GM19238 (cell line): ENCODE data around the gene KIF3C.
"Not testable (repeated sequence)": the region's sequence is repeated elsewhere in the genome, so short reads cannot be mapped to it uniquely, and the experiment has no call there.

Experiments
- DNase-seq: peaks from one replicate; pipeline ENCODE4 v3.0.0; 2011; ENCODE audit warnings: low spot score; ENCODE audit not compliant: insufficient read length

Gene KIF3C

DNA sequence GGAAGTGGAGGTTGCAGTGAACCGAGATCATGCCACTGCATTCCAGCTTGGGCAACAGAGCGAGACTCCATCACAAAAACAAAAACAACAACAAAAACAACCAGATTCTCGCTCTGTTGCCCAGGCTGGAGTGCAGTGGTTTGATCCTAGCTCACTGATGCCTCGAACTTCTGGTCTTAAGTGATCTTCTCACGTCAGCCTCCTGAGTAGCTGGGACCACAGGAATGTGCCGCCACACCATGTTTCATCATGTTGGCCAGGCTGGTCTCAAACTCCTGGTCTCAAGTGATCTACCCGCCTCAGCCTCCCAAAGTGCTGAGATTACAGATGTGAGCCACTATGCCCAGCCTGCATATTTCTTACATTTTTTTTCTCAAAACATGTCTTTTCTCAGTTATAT lies 64.9 kb downstream of the KIF3C start:
- DNase-seq = not testable (repeated sequence)

DNA sequence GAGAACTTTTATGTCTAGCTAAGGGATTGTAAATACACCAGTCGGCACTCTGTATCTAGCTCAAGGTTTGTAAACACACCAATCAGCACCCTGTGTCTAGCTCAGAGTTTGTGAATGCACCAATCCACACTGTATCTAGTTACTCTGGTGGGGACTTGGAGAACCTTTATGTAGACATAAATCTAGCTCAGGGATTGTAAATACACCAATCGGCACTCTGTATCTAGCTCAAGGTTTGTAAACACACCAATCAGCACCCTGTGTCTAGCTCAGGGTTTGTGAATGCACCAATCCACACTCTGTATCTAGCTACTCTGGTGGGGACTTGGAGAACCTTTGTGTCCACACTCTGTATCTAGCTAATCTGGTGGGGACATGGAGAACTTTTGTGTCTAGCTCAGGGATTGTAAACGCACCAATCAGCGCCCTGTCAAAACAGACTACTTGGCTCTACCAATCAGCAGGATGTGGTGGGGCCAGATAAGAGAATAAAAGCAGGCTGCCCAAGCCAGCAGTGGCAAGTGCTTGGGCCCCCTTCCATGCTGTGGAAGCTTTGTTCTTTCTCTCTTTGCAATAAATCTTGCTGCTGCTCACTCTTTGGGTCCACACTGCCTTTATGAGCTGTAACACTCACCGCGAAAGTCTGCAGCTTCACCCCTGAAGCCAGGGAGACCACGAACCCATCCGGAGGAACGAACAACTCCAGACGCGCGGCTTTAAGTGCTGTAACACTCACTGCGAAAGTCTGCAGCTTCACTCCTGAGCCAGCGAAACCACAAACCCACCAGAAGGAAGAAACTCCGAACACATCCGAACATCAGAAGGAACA lies 66.1 kb downstream of the KIF3C start:
- not testable (repeated sequence) for DNase-seq

DNA sequence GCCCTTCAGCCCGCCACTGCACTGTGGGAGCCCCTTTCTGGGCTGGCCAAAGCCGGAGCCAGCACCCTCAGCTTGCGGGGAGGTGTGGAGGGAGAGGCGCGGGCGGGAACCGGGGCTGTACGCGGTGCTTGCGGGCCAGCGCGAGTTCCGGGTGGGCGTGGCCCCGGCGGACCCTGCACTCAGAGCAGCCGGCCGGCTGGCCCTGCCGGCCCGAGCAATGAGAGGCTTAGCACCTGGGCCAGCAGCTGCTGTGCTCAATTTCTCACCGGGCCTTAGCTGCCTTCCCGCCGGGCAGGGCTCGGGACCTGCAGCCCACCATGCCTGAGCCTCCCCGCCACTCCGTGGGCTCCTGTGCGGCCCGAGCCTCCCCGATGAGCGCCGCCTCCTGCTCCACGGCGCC lies 66.9 kb downstream of the KIF3C start:
- DNase-seq = not testable (repeated sequence)

DNA sequence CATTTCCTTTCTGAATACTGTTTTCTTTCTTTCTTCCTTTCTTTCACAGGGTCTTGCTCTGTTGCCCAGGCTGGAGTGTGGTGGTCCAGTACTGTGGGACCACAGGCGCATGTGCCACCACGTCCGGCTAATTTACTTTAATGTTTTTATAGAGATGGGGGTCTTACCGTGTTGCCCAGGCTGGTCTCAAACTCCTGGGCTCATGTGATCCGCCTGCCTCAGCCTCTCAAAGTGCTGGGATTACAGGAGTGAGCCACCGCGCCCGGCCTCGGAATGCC lies 68.7 kb downstream of the KIF3C start:
- not testable (repeated sequence) for DNase-seq

DNA sequence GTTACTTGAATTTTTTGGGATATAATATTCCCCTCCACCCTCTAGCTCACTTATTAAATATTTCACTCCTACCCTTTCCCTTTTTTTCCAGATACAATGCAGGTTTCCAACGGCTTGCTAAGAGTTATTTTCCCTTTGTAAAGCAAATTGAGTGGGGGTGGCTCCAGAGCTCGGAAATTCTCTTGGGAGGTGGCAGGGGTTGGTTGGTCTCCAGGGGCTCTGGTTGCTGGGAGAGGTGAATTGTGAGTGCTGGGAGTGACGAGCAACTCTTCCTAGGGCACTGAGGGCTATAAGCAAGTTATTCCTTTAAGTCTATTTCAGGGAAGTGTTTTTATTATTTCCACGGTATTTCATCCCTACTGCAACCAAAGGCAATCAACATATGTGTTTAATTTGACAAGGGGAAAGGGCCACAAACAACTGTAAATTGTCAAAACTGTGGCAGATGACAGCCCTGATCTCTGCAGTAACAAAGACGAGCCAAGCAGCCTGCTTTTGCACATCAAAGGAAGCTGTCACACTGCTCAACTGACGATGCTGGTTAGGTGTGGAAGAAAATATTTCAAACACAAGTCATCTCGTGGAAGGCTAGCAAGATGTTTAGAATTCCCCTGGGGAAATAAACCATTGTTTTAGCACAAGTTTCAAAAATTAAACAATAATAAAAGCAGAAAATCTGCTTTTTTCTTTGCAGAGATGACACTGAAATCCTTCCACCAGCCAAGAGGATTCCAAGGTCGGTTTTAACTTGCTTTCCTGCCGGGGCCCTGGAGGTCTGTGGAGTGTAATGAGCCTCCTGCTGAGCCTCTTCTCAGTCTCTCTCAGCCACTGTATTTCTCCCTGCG lies 69.2 kb downstream of the KIF3C start:
- DNase-seq = no peak

DNA sequence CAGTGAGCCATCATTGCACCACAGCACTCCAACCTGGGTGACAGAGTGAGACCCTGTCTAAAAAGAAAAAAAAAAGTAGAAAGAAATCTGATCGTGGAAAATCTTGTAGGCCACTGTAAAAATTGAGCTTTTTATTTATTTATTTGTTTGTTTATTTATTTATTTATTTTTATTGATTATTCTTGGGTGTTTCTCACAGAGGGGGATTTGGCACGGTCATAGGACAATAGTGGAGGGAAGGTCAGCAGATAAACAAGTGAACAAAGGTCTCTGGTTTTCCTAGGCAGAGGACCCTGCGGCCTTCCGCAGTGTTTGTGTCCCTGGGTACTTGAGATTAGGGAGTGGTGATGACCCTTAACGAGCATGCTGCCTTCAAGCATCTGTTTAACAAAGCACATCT lies 72.7 kb downstream of the KIF3C start:
- DNase-seq = not testable (repeated sequence)

DNA sequence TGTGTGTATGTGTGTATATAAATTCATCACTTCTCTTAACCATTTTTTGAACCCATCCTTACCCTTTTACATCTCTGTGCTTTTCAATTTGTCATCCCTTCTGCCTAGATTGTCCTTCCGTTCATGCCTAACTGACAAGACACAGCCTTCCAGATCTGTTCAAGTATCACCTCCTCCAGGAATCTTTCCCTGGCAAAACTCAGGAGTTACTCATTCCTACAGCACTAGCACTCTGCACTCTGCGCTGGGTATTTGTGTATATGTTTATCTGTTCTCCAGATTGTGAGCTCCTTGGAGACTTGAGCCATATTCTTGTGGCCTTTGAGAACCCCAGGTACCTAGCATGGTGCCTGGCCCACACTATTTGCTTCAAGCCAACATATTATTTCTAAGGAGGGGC lies 77.2 kb downstream of the KIF3C start:
- no peak for DNase-seq

DNA sequence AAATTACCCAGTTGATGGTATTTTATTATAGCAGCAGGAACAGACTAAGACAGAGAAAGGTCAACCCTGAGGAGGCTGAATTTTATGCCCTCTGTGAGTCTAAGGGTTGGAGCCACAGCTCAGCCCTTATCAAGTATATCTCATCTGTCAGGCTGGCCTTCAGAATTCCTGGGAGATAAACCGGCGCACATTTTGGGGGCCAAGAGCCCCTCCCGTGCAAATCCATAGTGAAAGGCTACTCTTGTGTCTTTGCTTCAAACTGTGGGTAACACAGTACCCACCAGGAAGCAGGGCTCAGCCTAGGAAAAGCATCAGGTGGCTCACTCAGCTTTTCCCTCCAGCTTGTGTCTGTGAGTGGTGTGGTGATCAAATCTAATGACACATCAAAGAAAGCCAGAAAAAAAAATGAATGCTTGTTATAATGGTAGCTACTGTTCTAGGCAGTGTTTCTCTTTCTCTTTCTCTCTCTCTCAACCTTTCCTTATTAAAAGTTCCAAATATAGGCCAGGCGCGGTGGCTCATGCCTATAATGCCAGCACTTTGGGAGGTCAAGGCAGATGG lies 79.0 kb downstream of the KIF3C start:
- no peak for DNase-seq

DNA sequence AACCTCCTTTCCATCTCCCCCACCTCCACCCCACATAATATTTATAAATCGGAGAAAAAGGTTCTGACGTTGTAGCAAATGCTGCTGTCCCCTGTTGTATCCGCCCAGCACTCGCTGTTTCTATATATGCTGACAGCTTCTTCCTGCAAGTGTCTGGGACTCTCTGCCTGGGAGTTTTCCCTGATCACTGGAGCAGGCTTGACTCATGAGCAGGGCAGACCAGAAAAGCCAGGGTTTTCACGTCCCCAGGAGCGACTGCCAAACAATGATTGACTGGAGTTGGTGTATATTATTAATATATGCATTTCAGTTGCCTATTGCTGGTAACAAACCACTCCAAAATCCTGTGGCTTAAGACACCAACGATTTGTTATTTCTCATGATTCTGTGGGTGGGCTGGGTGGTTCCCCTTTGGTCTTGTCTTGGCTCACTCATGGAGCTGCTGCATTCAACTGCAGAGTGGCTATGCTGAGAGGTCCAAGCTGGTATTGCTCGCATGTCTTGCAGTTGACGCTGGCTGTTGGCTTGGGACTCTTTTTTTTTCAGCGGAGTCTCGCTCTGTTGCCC lies 82.8 kb downstream of the KIF3C start:
- no peak for DNase-seq

DNA sequence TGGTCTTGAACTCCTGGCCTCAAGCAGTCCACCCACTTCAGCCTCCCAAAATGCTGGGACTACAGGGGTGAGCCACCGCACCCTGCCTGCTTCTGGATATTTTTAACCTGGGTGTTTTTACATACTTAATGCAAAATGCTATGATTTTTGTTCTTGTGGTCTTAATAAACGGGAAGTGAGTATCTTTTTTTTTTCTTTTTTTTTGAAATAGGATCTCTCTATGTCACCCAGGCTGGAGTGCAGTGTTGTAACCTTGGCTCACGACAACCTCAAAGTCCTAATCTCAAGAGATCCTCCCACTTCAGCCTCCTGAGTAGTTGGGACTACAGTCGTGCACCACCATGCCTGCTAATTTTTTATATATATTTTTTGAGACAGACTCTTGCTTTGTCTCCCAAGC lies 84.8 kb downstream of the KIF3C start:
- no peak for DNase-seq

DNA sequence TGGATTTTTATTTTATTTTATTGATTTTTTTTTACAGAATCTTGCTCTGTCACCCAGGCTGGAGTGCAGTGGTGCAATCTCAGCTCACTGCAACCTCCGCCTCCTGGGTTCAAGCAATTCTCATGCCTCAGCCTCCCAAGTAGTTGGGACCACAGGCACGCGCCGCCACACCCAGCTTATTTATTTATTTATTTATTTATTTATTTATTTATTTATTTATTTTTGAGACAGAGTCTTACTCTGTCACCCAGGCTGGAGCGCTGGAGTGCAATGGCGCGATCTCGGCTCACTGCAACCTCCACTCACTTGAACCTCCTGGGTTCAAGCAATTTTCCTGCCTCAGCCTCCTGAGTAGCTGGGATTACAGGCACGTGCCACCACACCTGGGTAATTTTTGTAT lies 86.0 kb downstream of the KIF3C start:
- DNase-seq = not testable (repeated sequence)

DNA sequence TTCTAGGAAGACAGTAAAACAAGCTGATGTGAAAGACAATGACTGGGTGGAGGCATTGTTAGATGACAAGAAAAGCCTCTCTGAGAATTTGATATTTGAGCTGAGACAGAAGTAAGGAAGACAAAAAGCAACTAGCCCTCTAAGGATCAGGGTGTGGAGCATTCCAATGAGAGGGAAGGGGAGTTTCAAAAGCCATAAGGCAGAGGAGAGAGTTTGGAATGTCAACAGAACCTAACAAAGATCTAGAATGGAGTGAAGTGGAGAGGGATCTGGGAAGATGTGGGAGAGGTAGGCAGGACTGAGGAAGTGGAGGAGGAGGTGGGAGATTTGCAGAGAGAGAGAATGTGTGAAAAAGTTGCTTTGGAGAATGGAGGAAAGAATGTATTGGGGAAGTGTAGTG lies 86.7 kb downstream of the KIF3C start:
- no peak for DNase-seq

DNA sequence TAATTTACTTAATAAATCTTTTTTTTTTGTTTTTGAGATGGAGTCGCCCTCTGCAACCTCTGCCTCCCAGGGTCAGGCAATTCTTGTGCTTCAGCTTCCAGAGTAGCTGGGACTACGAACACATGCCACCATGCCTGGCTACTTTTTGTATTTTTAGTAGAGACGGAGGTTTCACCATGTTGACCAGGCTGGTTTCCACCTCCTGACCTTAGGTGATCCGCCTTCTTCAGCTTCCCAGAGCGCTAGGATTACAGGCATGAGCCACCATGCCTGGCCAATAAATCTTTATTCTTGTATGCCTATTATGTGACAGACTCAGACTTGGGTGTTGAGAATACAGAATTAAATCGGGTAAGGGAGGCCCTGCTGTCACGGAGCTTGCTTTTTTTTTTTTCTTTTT lies 87.3 kb downstream of the KIF3C start:
- DNase-seq = no peak

DNA sequence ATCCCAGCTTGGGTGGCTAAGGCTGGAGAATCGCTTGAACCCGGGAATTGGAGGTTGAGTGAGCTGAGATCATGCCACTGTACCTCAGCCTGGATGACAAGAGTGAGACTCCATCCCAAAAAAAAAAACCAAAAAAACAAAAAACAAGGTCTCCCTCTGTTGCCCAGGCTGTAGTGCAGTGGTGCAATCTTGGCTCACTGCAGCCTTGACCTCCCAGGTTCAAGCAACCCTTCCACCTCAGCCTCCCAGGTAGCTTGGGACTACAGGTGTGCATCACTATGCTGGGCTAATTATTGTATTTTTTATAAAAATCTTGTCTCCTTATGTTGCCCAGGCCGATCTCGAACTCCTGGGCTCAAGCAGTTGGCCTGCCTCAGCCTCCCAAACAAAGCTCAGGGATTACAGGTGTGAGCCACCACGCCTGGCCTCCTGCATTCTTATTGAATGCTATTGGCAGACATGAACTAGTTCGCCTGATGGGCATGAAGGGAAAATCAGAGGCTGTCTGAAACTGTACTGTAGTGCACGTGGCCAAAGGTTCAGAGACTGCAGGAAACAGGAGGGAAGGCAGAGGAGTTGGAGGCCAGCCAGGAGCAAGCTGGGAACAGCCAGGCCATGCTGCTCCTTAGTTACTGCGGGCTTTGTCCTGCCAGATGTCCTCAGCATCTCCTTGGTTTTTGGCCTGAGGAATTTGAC lies 88.0 kb downstream of the KIF3C start:
- DNase-seq = no peak

DNA sequence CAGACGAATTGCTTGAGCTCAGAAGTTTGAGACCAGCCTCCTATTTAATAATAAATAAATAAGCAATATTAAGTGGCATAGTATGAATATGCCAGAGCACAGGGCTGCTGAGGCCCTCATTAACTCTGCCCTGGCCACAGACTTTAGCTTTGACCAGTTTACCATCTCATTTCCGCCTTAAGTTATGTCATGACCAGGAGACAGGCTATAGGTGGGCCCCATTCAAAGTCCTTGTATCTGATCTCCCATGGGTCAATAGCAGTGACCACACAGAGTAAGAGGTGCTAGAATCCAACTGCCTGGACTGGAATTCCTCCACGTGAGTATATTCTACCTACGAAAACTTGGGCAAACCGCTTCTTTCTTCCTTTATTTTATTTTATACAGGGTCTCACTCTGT lies 90.6 kb downstream of the KIF3C start:
- no peak for DNase-seq

DNA sequence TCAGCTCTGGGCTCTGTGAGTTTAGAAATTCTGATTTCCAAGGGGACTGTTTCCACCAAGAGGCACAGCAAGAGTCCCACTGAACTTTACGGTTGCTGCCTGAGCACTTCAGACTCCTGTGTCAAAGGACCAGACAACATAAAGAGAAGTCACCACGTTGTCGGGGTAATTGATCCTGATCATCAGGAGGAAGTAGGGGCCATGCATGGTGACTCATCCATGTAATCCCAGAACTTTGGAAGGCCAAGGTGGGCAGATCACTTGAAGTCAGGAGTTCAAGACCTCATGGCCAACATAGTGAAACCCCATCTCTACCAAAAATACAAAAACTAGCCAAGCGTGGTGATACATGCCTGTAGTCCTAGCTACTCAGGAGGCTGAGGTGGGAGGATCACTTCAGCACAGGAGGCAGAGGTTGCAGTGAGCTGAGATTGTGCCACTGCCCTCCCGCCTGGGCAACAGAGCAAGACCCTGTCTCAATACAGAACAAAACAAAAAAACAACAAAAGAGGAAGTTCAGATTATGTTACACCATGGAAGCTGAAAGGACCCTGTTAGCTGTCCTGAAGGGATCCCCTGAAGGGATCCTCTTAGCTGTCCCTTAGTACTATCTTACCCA lies 94.6 kb downstream of the KIF3C start:
- no peak for DNase-seq

DNA sequence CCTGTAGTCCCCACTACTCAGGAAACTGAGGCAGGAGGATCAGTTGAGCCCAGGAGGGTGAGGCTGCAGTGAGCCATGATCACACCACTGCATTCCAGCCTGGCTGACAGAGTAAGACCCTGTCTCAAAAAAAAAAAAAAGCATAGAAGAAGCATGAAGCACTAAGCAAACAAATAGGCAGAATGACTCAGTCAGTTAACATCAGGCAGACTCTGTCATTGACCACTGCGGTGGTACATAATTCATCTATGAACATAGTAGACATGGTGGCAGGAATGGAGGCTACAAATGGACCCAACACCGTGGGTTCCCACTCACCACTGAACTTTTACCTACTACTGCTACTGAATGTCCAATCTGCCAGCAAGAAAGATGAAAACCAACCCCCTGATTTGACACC lies 96.4 kb downstream of the KIF3C start:
- DNase-seq = no peak

DNA sequence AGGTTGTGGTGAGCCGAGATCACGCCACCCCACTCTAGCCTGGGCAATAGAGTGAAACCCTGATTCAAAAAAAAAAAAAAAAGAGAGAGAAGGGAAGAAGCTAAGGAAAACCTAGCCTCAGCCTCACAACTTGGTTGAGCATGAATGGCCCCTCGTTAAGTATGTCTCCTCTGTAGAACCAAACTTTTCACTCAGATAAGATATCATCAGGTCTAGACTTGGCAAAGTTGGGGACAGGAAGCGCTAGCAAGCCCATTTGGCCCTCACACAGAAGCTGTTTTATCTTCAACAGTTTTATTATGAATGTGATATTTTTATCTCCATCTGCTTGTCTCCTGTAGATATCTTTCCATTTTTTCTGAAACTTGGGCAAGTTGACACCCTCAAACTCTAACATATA lies 100.5 kb downstream of the KIF3C start:
- DNase-seq = no peak

DNA sequence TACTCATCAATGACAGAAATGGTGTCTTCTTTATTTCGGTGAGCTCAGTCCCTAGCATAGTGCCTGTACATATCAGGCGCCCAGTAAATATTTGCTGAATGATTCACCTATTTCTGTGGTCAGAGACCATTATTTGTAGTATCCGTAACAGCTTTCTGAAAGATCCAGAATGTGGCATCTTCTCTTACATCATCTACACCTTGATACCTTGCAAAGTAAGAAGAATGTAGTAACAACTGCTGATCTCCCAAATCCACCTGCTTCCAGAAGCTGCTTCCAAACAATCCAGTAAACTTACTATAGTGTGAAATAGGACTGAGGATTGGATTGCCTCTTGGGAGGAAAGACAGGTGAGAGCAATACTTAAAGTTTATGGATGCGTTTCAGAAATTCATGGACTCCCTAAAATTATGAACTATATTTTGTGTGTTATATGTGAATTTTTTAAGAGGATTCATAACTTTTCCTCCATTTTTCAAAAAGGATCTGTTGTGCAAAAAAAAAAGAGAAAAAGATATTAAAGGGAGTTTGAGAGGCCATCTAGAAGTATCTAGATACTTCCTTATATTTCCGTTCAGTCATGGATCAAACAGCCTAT lies 103.1 kb downstream of the KIF3C start:
- no peak for DNase-seq

DNA sequence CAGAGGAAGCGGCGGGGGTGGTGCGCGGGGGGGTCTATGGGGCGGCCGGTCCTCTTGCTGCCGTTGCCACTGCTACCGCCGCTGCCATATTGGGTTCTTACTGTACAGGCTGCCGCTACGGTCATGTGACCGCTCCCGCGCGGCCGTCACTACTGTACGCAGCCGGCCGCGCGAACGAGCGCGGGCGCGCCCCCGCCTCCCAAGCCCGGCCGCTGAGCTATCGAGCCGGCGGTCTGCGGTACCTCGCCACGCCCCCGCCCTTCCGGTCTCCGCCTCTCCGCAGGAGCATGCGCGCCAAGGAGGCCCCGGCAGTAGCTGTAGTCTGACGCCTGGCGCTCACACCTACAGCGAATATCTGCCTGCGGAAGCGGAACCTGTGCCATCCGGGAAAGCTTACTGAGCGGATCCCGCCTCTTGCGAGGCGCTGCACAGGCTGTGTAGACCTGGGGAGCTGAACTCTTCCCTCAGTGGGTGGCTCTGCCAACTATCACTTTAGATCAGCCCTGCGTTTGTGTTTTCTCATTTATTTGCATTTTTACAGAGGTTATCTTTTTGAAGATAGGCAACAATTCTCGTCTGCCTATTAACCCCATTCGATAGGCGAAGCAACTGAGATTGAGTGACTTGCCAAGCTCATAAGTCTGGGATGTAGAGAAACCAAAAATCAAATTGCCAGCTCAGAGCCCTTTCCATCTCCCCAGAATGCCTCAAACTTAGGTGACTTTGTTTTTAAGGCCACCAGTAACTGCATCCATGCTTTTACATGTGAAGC lies 103.8 kb downstream of the KIF3C start, which contains the start of gene ASXL2:
Gene ASXL2 (minus strand): TSS at position 127 of the 772 bp plus-strand sequence. CDS start 265 bp downstream, outside the sequence.
- peak; percentile 83 for DNase-seq
